AG09319 (cell line): ENCODE measurements around the gene ATG4B.

Experiments
- DNase-seq: peaks from one replicate; pipeline ENCODE4 v3.0.0-alpha.2; 2010; ENCODE audit warnings: low read depth; ENCODE audit errors: extremely low read depth
- CTCF ChIP-seq: IDR thresholded peaks from 2 replicates; pipeline ENCODE4 v1.5.1; 2011; ENCODE audit warnings: low read depth, mild to moderate bottlenecking, inconsistent platforms, low read length, moderate library complexity

Gene ATG4B

GRCh38 chr2:241670333-241671110 lies 33.0 kb downstream of the ATG4B start:
- no peak for DNase-seq
- no peak for TF ChIP-seq CTCF

- no peak for DNase-seq
- no peak for TF ChIP-seq CTCF
Observed at GRCh38 chr2:241671457-241672240, 34.2 kb downstream of the ATG4B start.

- no peak for TF ChIP-seq CTCF
- DNase-seq: no peak
Observed at GRCh38 chr2:241672243-241673188, 35.0 kb downstream of the ATG4B start.

- no peak for TF ChIP-seq CTCF
- DNase-seq: no peak
Observed at GRCh38 chr2:241673189-241673663, 35.7 kb downstream of the ATG4B start.

- no peak for DNase-seq
- no peak for TF ChIP-seq CTCF
Observed at GRCh38 chr2:241673797-241674725, 36.6 kb downstream of the ATG4B start.

- no peak for DNase-seq
- TF ChIP-seq CTCF: no peak
Observed at GRCh38 chr2:241675885-241676284, 38.4 kb downstream of the ATG4B start.
